Measurements from ENCODE around the gene AP1B1.

DNA sequence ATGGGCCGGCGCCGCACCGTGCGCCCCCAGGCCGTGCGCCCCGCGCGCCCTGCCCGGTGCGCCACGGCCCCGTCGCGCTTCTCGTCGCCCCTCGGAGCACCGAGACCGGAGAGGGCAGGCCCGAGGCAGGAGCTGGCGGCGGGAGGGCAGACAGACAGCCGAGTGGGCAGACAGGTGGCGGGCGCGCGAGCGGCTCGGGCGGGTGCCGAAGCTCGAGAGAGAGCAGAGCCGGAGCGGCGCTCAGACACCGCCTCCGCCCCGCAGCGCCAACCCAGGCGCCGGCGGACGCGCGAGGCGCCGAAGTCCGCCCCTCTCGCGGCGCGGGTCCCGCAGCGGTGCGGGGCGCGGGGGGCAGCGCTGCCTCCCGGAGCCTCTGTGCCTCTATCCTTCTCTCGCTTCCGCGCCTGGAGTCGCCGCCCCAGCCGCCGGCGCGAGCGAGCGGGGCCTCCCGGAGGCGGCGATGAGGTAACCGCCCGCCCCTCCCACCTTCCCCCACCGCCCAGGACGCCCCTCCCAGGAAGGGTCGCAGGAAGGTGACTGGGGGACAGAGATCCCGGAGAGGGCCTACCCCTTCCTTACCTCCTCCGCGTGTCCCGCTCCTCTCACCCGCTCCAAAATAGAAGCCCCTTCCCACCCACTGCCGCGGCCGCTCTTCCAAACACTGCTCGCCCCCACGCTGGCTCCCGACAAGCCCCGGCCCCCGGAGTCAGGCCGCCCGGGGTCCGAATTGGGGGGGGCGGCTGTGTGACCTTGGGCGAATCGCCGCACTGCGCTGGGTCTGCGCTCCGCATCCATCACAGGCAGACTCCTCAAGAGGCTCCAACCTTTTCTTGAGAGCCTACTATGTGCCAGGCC is 72.9 kb downstream of the AP1B1 start, which contains the start of gene RASL10A:
- TF ChIP-seq CBFB (CRISPR knock-in tag; IDR thresholded peaks at IDR 0.05; ENCODE audit: low read depth) (no peak), CTCF (IDR thresholded peaks at IDR 0.05) (no peak), NR2C2 (CRISPR knock-in tag; IDR thresholded peaks at IDR 0.05) (no peak), RORB (CRISPR knock-in tag; IDR thresholded peaks at IDR 0.05) (no peak), ZNF121 (CRISPR knock-in tag; IDR thresholded peaks at IDR 0.05) (no peak), ZNF425 (CRISPR knock-in tag; conservative IDR thresholded peaks at IDR 0.05) (no peak), MAX (CRISPR knock-in tag; IDR thresholded peaks at IDR 0.05) (no peak), CREB1 (CRISPR knock-in tag; IDR thresholded peaks at IDR 0.05) (no peak)
- TF ChIP-seq, protein P1, sequence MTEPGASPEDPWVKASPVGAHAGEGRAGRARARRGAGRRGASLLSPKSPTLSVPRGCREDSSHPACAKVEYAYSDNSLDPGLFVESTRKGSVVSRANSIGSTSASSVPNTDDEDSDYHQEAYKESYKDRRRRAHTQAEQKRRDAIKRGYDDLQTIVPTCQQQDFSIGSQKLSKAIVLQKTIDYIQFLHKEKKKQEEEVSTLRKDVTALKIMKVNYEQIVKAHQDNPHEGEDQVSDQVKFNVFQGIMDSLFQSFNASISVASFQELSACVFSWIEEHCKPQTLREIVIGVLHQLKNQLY (CRISPR knock-in tag; IDR thresholded peaks at IDR 0.05): no peak
- TF ChIP-seq, protein P2, sequence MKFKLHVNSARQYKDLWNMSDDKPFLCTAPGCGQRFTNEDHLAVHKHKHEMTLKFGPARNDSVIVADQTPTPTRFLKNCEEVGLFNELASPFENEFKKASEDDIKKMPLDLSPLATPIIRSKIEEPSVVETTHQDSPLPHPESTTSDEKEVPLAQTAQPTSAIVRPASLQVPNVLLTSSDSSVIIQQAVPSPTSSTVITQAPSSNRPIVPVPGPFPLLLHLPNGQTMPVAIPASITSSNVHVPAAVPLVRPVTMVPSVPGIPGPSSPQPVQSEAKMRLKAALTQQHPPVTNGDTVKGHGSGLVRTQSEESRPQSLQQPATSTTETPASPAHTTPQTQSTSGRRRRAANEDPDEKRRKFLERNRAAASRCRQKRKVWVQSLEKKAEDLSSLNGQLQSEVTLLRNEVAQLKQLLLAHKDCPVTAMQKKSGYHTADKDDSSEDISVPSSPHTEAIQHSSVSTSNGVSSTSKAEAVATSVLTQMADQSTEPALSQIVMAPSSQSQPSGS (CRISPR knock-in tag; IDR thresholded peaks at IDR 0.05; ENCODE audit: borderline replicate concordance, low read depth): no peak
